NCI-H446 treated with DMSO at 0.1 percent for 48 hours (cell line): ENCODE measurements around the gene SH3PXD2A.

ENCODE experiments used
- DNase-seq: peaks from one replicate; lab custom pipeline; 2025; lab: John Stamatoyannopoulos, UW

SH3PXD2A gene

GRCh38 chr10:103703941-103704919, 151.1 kb downstream of the SH3PXD2A start:
- no peak for DNase-seq

DNA sequence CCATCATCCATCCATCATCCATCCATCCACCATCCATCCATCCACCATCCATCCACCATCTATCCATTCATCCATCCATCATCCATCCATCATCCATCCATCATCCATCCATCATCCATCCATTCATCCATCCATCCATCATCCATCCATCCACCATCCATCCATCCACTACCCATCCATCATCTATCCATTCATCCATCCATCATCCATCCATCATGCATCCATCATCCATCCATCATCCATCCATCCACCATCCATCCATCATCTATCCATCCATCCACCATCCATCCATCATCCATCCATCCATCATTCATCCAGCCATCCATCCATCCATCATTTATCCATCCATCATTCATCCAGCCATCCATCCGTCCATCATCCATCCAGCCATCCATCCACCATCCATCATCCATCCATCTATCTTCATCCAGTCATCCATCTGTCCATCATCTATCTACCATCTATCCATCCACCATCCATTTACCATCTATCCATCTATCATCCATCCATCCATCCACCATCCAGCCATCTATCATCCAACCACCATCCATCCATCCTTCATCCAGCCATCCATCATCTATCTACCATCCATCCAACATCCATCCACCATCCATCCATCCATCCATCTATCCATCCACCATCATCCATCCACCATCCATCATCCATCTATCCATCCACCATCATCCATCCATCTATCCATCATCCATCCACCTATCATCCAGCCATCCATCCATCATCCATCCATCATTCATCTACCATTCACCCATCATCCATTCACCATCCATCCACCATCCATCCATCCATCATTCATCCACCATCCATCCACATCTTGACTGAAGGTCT, 153.8 kb downstream of the SH3PXD2A start:
- no peak for DNase-seq

GRCh38 chr10:103700436-103700715, 155.0 kb downstream of the SH3PXD2A start:
- DNase-seq, result no peak

GRCh38 chr10:103699611-103700435, 155.6 kb downstream of the SH3PXD2A start:
- no peak for DNase-seq

GRCh38 chr10:103698266-103698665, 157.1 kb downstream of the SH3PXD2A start:
- DNase-seq, result no peak

DNA sequence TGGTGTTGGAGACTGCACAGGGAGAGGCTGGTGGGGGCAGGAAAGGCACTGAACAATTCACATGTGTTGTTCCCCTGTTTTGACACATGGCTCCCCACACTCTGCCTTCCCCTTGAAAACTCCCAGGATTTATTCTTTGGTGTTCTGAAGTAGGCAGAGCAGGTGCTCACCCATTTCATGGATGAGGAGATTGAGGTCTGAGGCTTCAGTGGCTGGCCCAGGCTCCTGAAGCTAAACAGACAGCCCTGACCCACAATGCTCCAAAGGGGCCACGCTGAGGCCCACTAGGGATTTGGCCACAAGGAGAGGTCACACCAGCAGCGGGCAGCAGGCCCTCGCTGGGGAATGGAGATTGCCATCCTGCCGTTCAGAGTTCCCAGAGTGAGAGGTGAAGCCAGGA, 157.6 kb downstream of the SH3PXD2A start:
- no peak for DNase-seq

DNA sequence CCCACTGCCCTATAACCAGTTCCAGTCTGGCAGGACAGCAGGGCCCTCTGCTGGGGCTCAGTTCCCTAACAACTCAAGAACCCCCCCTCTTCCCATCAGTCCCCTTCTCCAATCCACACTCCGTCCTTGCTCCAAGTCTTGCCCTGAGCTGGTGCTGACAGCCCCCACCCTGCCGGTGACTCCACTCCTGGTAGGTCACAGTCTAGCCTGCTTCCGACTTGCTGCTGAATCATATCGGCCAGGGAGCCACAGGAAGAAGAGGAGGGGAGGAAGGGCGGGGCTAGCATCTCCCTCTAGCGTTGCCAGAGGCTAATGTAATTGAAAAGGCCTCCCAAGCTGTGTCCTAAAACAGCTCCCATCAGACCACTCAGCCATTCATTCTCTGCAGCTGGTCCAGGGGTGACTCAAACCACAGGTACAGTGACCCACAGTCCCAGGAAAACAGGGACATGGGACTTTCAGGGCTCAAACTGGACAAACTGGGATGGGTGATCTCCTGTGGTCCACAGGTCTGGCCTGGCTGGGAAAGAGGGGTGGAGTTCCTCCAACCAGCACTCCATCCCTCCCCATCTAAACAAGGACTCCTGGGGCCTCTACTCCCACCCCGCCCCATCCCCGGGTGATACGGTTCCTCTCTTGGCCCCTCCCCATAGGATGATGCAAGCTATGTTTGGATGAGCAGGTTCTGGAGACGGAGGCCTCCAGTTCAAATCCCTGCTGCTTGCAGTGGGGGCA, 158.8 kb downstream of the SH3PXD2A start:
- no peak for DNase-seq

GRCh38 chr10:103696094-103696410, 159.3 kb downstream of the SH3PXD2A start:
- DNase-seq, result no peak

DNA sequence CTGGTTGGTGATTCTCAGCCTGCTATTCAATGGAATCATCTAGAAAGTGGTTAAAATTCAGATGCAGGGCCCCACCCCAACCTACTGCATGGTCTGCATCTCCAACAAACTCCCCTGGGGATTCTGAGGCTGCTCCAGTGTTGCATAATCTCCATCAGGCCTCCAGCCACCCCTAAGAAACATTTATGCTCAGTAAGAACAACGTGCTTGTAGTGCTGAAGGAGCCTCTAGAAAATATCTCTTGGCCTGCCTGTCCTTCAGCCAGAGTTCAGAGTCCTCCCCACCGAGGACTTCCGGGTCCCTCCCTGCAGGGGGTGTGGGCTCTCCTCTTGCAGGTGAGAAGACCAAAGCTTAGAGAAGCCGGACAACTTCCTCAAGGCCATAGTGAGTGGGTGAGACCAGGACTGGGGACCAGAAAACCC, 159.8 kb downstream of the SH3PXD2A start:
- DNase-seq, result no peak

- DNase-seq, result no peak
Measured at GRCh38 chr10:103693812-103694205, 161.6 kb downstream of the SH3PXD2A start.

GRCh38 chr10:103692952-103693811, 162.2 kb downstream of the SH3PXD2A start:
- no peak for DNase-seq

- DNase-seq, result no peak
Measured at GRCh38 chr10:103692436-103692951, 162.9 kb downstream of the SH3PXD2A start.

DNA sequence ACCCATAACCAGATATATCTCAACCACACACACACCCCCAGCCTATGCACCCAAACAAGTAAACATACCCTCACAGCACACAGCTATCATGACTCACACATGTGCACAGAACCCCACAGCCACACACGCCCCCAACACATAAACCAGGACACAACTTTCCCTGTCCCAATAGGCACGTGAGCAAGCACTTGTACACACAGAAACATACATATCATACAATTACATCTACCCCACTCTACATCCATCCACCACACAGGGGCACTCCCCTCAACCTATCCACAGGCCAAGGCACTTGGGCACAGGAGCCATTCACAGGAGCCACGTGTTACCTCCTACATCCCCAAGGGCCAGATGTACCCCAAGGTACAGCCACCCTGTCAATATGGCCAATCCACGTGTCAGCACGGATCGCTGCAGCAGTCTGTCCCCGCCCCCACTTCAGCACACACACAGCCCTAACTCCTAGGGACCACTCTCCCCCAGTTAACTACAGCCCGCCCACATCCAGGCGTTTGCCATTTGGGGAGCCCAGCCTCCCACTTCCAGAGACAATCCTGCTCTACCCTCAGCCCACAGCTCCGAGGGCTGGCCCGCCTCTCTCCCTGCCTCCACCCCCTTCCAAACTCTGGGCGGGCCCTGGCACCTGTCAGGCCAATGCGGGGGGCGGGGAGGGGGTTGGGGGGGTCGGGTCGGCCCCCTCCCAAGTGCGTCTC, 163.5 kb downstream of the SH3PXD2A start:
- DNase-seq, result no peak

GRCh38 chr10:103691267-103691666, 164.1 kb downstream of the SH3PXD2A start:
- DNase-seq, result no peak

GRCh38 chr10:103690281-103690680, 165.1 kb downstream of the SH3PXD2A start:
- DNase-seq, result no peak

DNA sequence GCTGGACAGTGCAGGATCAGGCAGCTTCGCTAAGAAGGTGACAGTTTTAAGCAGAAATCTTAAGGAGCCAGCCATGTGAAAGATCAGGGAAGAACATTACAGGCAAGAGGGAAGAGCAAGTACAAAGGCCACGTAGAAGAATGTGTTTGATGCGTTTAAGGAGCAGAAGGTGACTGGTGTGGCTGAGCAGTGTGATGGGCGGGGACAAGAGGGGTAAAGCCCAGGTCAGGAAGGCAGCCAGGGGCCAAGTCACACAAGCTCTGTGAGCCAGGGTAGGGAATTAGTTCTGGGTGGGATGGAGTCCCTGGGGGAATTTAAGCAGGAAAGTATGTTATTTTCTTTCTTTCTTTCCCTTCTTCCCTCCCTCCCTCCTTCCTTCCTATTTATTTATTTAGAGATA, 166.9 kb downstream of the SH3PXD2A start:
- no peak for DNase-seq

- DNase-seq, result no peak
Measured at GRCh38 chr10:103687718-103688117, 167.7 kb downstream of the SH3PXD2A start.

DNA sequence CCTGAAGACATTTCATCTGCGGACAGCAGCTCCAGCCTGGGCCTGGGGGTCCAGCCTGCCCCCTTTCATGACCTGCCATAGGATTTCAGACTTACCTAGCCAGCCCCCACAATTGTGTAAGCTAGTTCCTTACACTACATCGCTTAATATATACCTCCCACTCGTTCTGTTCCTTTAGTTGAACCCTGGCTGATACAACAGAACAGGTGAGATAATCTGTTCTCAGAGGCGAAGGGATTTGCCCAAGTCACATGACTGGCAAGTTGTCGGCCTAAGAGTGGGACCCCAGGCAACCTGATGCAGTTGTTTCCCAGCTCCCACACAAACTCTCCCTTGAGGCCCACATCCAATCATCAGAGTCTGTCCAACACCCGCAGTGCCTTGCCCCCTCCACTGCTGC, 168.2 kb downstream of the SH3PXD2A start:
- DNase-seq, result no peak

- DNase-seq, result no peak
Measured at GRCh38 chr10:103685880-103686669, 169.3 kb downstream of the SH3PXD2A start.
